GM23248 (cell line): ENCODE data around the gene PPFIA2. TPM values are rescaled to one million over a fixed set of nuclear protein-coding genes. Genes with fewer than 3 reads are reported as not detected.
"Not testable (repeated sequence)": the region's sequence is repeated elsewhere in the genome, so short reads cannot be mapped to it uniquely, and the experiment has no call there.

Source experiments
- DNase-seq: peaks from one replicate; pipeline ENCODE4 v3.0.0-alpha.2; 2015
- H2AFZ ChIP-seq: fragments of 200-600 bp; sonication (generic); 2 replicates; pipeline ENCODE4 v1.6.1; 2016; ENCODE audit warnings: antibody characterized with exemption
- H3F3A ChIP-seq: fragments of 200-600 bp; sonication (generic); 2 replicates; pipeline ENCODE4 v1.6.1; 2016; ENCODE audit warnings: mild to moderate bottlenecking, antibody characterized with exemption, mixed run types; ENCODE audit not compliant: insufficient read depth
- H3K27ac ChIP-seq: fragments of 200-600 bp; sonication (generic); 2 replicates; pipeline ENCODE4 v1.5.1; 2016; ENCODE audit warnings: mild to moderate bottlenecking
- H3K27me3 ChIP-seq: fragments of 200-600 bp; sonication (generic); replicated peaks from 2 replicates; pipeline ENCODE4 v1.6.1; 2016; ENCODE audit warnings: mild to moderate bottlenecking; ENCODE audit not compliant: insufficient read depth
- H3K36me3 ChIP-seq: fragments of 200-600 bp; sonication (generic); 2 replicates; pipeline ENCODE4 v1.6.1; 2016; ENCODE audit warnings: low read depth, mild to moderate bottlenecking
- H3K4me1 ChIP-seq: fragments of 200-600 bp; sonication (generic); 2 replicates; pipeline ENCODE4 v1.6.1; 2016; ENCODE audit warnings: mild to moderate bottlenecking; ENCODE audit not compliant: insufficient read depth
- H3K4me2 ChIP-seq: fragments of 200-600 bp; sonication (generic); one replicate; pipeline ENCODE4 v1.6.1; 2016; ENCODE audit warnings: mild to moderate bottlenecking; ENCODE audit not compliant: unreplicated experiment
- H3K4me3 ChIP-seq: fragments of 200-600 bp; sonication (generic); 2 replicates; pipeline ENCODE4 v1.5.1; 2016; ENCODE audit warnings: mild to moderate bottlenecking
- H3K79me2 ChIP-seq: fragments of 200-600 bp; sonication (generic); 2 replicates; pipeline ENCODE4 v1.6.1; 2016; ENCODE audit warnings: mild to moderate bottlenecking; ENCODE audit not compliant: insufficient read depth
- H3K9ac ChIP-seq: fragments of 200-600 bp; sonication (generic); 2 replicates; pipeline ENCODE4 v1.6.1; 2016; ENCODE audit warnings: mild to moderate bottlenecking
- H3K9me2 ChIP-seq: fragments of 200-600 bp; sonication (generic); 2 replicates; pipeline ENCODE4 v1.6.1; 2016; ENCODE audit warnings: mixed run types, mild to moderate bottlenecking, moderate library complexity; ENCODE audit not compliant: insufficient read depth
- H3K9me3 ChIP-seq: fragments of 200-600 bp; sonication (generic); one replicate; pipeline ENCODE4 v1.6.1; 2017; ENCODE audit warnings: low read depth
- H4K20me1 ChIP-seq: fragments of 200-600 bp; sonication (generic); 2 replicates; pipeline ENCODE4 v1.6.0; 2016; ENCODE audit not compliant: insufficient read depth
- EZH2 ChIP-seq: fragments of 200-600 bp; sonication (generic); IDR thresholded peaks from 2 replicates; pipeline ENCODE4 v1.6.1; 2018; ENCODE audit warnings: antibody characterized with exemption, mild to moderate bottlenecking; ENCODE audit not compliant: insufficient read depth, poor library complexity, severe bottlenecking
- EZH2phosphoT487 ChIP-seq: fragments of 200-600 bp; sonication (generic); IDR thresholded peaks from 2 replicates; pipeline ENCODE4 v1.6.1; 2018; ENCODE audit warnings: antibody characterized with exemption, moderate library complexity, mild to moderate bottlenecking, low read depth; ENCODE audit not compliant: insufficient read depth
- WGBS, 2 experiments: methylation state at CpG; one replicate each; pipeline ENCODE4 v1.1.6; 2015 to 2017; ENCODE audit warnings: low lambda C conversion rate in 2 of 2, low coverage in 1 of 2; ENCODE audit errors: missing lambda C conversion rate in 2 of 2; 5-methylcytosine and 5-hydroxymethylcytosine counted together
- in situ Hi-C: fragments of 300-500 bp; cut with MboI; formaldehyde crosslinking; loops from 2 replicates; pipeline ENCODE4 v1.15.0; 2020
- polyA plus RNA-seq: library from polyadenylated mRNA; unstranded; fragments of >200 nt; fragmentation: Nextera tagmentation; extraction: Ambion mirVana; gene quantifications from 2 replicates; pipeline ENCODE4 v1.2.1, GENCODE V29; 2016
- total RNA-seq: library from RNA; depleted of rRNA; stranded (reverse); fragments of >200 nt; shearing (Covaris generic); gene quantifications from 2 replicates; pipeline ENCODE4 v1.2.3, GENCODE V29; 2014

PPFIA2 gene
- total and polyA plus RNA-seq, 2 experiments from 2014 or later = not detected

GRCh38 chr12:81216739-81217138, 542.4 kb downstream of the PPFIA2 start:
- no peak overlapping the region for H3K4me3 ChIP-seq
- H2AFZ ChIP-seq = no peak overlapping the region
- H3K9me3 ChIP-seq = no peaks in the 10 kb centered on the region
- H3K4me1 ChIP-seq = peaks cover 7% of the 10 kb centered on the region
- no peaks in the 10 kb centered on the region for H3K27me3 ChIP-seq
- no peaks in the 10 kb centered on the region for H3K36me3 ChIP-seq
- H3K27ac ChIP-seq = no peak overlapping the region
- H3K9ac ChIP-seq = no peak overlapping the region
- WGBS, 2 experiments = 93 to 94% methylated on average over 3 of the region's 3 CpGs
- H4K20me1 ChIP-seq = no peaks in the 10 kb centered on the region
- H3K4me2 ChIP-seq = no peak overlapping the region
- H3K9me2 ChIP-seq = no peaks in the 10 kb centered on the region
- H3K79me2 ChIP-seq = no peaks in the 10 kb centered on the region
- DNase-seq = no peak
- TF ChIP-seq EZH2 = no peak
- no peak for TF ChIP-seq EZH2phosphoT487
- H3F3A ChIP-seq = peaks cover 7% of the 10 kb centered on the region; the same call in 1 of the 2 replicates
- in situ Hi-C loops = no loop called here

GRCh38 chr12:81212996-81213696, 546.0 kb downstream of the PPFIA2 start:
- Histone ChIP-seq H2AFZ (no peak overlapping the region), H3K9me3 (no peaks in the 10 kb centered on the region), H3K27me3 (no peaks in the 10 kb centered on the region), H3K4me3 (no peak overlapping the region), H3K4me2 (no peak overlapping the region), H3K4me1 (peaks cover 20% of the 10 kb centered on the region), H3K36me3 (no peaks in the 10 kb centered on the region), H3K79me2 (no peaks in the 10 kb centered on the region), H4K20me1 (no peaks in the 10 kb centered on the region), H3K9ac (no peak overlapping the region), H3K9me2 (no peaks in the 10 kb centered on the region), H3K27ac (no peak overlapping the region), H3F3A (no peaks in the 10 kb centered on the region; the same call in 1 of the 2 replicates)
- WGBS, 2 experiments = 54 to 55% methylated on average over 4 of the region's 4 CpGs
- TF ChIP-seq EZH2 (no peak), EZH2phosphoT487 (no peak)
- in situ Hi-C loops = no loop called here
- DNase-seq = no peak

- Histone ChIP-seq H3F3A (no peaks in the 10 kb centered on the region; the same call in 1 of the 2 replicates), H3K79me2 (no peaks in the 10 kb centered on the region), H3K4me2 (no peak overlapping the region), H3K27ac (no peak overlapping the region), H2AFZ (no peak overlapping the region), H3K4me1 (peaks cover 21% of the 10 kb centered on the region), H3K27me3 (no peaks in the 10 kb centered on the region), H3K9me2 (no peaks in the 10 kb centered on the region), H3K36me3 (no peaks in the 10 kb centered on the region), H3K9me3 (no peaks in the 10 kb centered on the region), H3K9ac (no peak overlapping the region), H4K20me1 (no peaks in the 10 kb centered on the region), H3K4me3 (no peak overlapping the region)
- DNase-seq = no peak
- no peak for TF ChIP-seq EZH2
- no peak for TF ChIP-seq EZH2phosphoT487
- 97 to 100% methylated on average over 1 of the region's 1 CpG for WGBS, 2 experiments
- in situ Hi-C loops = no loop called here
Observed at GRCh38 chr12:81211306-81211705, 547.8 kb downstream of the PPFIA2 start.

- H4K20me1 ChIP-seq, H3K27me3 ChIP-seq, H3F3A ChIP-seq, H2AFZ ChIP-seq, H3K9me3 ChIP-seq, H3K9me2 ChIP-seq, in situ Hi-C loops, H3K27ac ChIP-seq, H3K9ac ChIP-seq, H3K36me3 ChIP-seq, H3K79me2 ChIP-seq, H3K4me3 ChIP-seq: not testable (repeated sequence)
- peak; percentile 75 for DNase-seq
- peak overlapping the region; percentile 25 for H3K4me2 ChIP-seq
- WGBS, 2 experiments = 77 to 81% methylated on average over 2 of the region's 2 CpGs
- peaks cover 21% of the 10 kb centered on the region for H3K4me1 ChIP-seq
Observed at GRCh38 chr12:81209772-81210225, 549.4 kb downstream of the PPFIA2 start.

GRCh38 chr12:81209012-81209411, 550.1 kb downstream of the PPFIA2 start:
- Histone ChIP-seq H3K4me1 (peaks cover 21% of the 10 kb centered on the region), H3K27ac (no peak overlapping the region), H3K79me2 (no peaks in the 10 kb centered on the region), H3K9me2 (no peaks in the 10 kb centered on the region), H3K4me2 (peak overlapping the region; percentile 25), H3K27me3 (no peaks in the 10 kb centered on the region), H3K9ac (no peak overlapping the region), H4K20me1 (no peaks in the 10 kb centered on the region), H3K9me3 (no peaks in the 10 kb centered on the region), H3F3A (no peaks in the 10 kb centered on the region; the same call in 1 of the 2 replicates), H3K4me3 (no peak overlapping the region), H2AFZ (no peak overlapping the region), H3K36me3 (no peaks in the 10 kb centered on the region)
- peak; percentile 54 for DNase-seq
- TF ChIP-seq EZH2 = no peak
- no peak for TF ChIP-seq EZH2phosphoT487
- in situ Hi-C loops = no loop called here
